ENCODE measurements around the gene PI4KA.

DNA sequence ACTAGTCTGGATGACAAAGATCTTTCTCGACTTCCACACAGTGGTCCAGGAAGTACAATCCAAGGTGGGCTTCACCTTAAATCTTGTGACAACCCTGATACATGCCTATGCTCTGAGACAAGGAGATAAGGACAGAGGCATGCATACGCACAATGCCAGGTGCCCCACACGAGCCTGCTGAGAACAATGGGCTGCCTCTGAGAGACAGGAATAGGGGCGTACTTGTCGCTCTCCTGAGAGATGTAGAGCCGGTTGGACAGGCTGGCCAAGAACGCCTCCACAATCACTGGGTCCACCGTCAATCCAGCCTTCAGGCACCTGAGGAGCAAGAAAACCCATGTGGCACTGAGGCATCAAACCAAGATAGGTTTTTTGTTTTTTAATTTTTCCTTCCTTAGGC lies 59.2 kb downstream of the PI4KA start:
- no peak for TF ChIP-seq CTCF (IDR thresholded peaks at IDR 0.05)
- TF ChIP-seq POLR2A (IDR thresholded peaks at IDR 0.05), result no peak

All from body of pancreas (tissue), 4 donors.